Erythroblast (primary cell): ENCODE measurements around the gene HELZ.

Source experiments
- GATA1 ChIP-seq: IDR thresholded peaks from 2 replicates; pipeline ENCODE4 v1.6.1; 2011; ENCODE audit warnings: low read depth, mild to moderate bottlenecking, control low read depth, low read length, moderate library complexity
- POLR2A ChIP-seq: IDR thresholded peaks from 2 replicates; pipeline ENCODE4 v1.6.1; 2011; ENCODE audit warnings: mild to moderate bottlenecking, low read length

DNA sequence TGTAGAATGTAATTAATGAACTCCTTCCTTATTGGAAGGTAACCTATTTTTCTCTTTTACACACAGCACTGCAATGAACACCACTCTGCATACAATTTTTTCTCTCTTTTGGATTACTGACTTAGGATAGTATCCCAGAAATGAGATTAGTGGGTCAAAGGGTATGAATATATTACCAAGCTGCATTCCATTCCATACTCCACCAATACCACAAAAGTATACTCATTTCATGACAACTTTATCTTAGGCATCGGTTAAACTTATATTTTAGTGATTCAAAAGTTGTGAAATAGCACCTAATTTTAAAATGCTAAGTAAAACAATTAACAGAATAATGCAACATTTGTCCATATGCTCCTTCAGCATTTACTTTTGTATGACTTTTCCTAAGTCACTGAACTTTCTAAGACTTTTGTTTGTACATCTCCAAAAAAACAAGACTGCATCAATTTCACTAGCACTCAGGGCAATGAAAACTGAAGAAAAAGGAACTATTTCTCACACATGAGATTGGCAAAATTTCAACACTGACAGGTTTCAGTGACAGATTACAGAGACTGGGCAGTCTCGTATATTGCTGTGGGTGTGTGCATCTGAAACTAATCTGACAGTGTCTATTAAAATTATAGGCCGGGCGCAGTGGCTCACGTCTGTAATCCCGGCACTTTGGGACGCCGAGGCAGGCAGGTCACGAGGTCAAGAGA, 32.1 kb downstream of the HELZ start:
- TF ChIP-seq POLR2A, result no peak
- TF ChIP-seq GATA1, result no peak
